Neutrophil (primary cell): Measurements from ENCODE around the gene CCDC190.

Experiments
- H3K27ac ChIP-seq: fragments of 200-600 bp; sonication (generic); 2 replicates; pipeline ENCODE4 v1.5.1; 2016; ENCODE audit warnings: mild to moderate bottlenecking, moderate library complexity
- H3K27me3 ChIP-seq: fragments of 200-600 bp; sonication (generic); 2 replicates; pipeline ENCODE4 v1.6.0; 2016; ENCODE audit warnings: mild to moderate bottlenecking
- H3K36me3 ChIP-seq: fragments of 200-600 bp; sonication (generic); 2 replicates; pipeline ENCODE4 v1.5.1; 2017
- H3K4me1 ChIP-seq, 2 experiments: fragments of 200-600 bp in 1 of 2; sonication (generic) in 1 of 2; 1 replicate in 1 of 2; 2 replicates in 1 of 2; pipeline versions ENCODE4 v1.5.1 to v1.6.1; 2013 to 2016; ENCODE audit warnings: low read depth in 1 of 2, low read length in 1 of 2, mild to moderate bottlenecking in 1 of 2, moderate library complexity in 1 of 2; ENCODE audit not compliant: control insufficient read depth in 1 of 2, insufficient read depth in 1 of 2
- H3K4me3 ChIP-seq, 2 experiments: fragments of 200-600 bp in 1 of 2; sonication (generic) in 1 of 2; 1 replicate in 1 of 2; 2 replicates in 1 of 2; pipeline ENCODE4 v1.5.1; 2013 to 2016; ENCODE audit warnings: low read depth in 1 of 2, low read length in 1 of 2, mild to moderate bottlenecking in 1 of 2, moderate library complexity in 1 of 2
- H3K9me3 ChIP-seq: fragments of 200-600 bp; sonication (generic); 2 replicates; pipeline ENCODE4 v1.5.1; 2016
- CTCF ChIP-seq: fragments of 200-600 bp; sonication (generic); IDR thresholded peaks from 2 replicates; pipeline ENCODE4 v1.5.1; 2016; ENCODE audit warnings: antibody characterized with exemption

The CCDC190 gene

GRCh38 chr1:162855461-162856150 is 5.4 kb downstream of the CCDC190 start:
- TF ChIP-seq CTCF = no peak
- Histone ChIP-seq H3K27ac (no peak overlapping the region), H3K9me3 (no peaks in the 10 kb centered on the region), H3K4me3 (no peak overlapping the region), H3K4me1 (no peaks in the 10 kb centered on the region), H3K36me3 (no peaks in the 10 kb centered on the region), H3K27me3 (peaks cover 12% of the 10 kb centered on the region)

- Histone ChIP-seq H3K27ac (no peak overlapping the region), H3K4me1 (no peaks in the 10 kb centered on the region), H3K9me3 (no peaks in the 10 kb centered on the region), H3K27me3 (peaks cover 12% of the 10 kb centered on the region), H3K4me3 (no peak overlapping the region), H3K36me3 (no peaks in the 10 kb centered on the region)
- TF ChIP-seq CTCF = no peak
These were observed 6.6 kb downstream of the CCDC190 start for GRCh38 chr1:162854245-162854882.

GRCh38 chr1:162851341-162851740 is 9.6 kb downstream of the CCDC190 start:
- Histone ChIP-seq H3K9me3 (no peaks in the 10 kb centered on the region), H3K36me3 (no peaks in the 10 kb centered on the region), H3K4me3 (no peak overlapping the region), H3K27ac (no peak overlapping the region), H3K27me3 (peaks cover 12% of the 10 kb centered on the region), H3K4me1 (no peaks in the 10 kb centered on the region)
- TF ChIP-seq CTCF = no peak

GRCh38 chr1:162849711-162850110 is 11.3 kb downstream of the CCDC190 start:
- no peaks in the 10 kb centered on the region for H3K4me1 ChIP-seq
- H3K4me3 ChIP-seq = no peak overlapping the region
- no peaks in the 10 kb centered on the region for H3K36me3 ChIP-seq
- H3K27me3 ChIP-seq = peaks cover 9% of the 10 kb centered on the region
- TF ChIP-seq CTCF = no peak
- no peaks in the 10 kb centered on the region for H3K9me3 ChIP-seq
- no peak overlapping the region for H3K27ac ChIP-seq

GRCh38 chr1:162847839-162848453 is 13.0 kb downstream of the CCDC190 start:
- H3K4me3 ChIP-seq = no peak overlapping the region
- H3K36me3 ChIP-seq = no peaks in the 10 kb centered on the region
- no peaks in the 10 kb centered on the region for H3K9me3 ChIP-seq
- peaks cover 20% of the 10 kb centered on the region for H3K27me3 ChIP-seq
- TF ChIP-seq CTCF = peak; percentile 80
- no peaks in the 10 kb centered on the region for H3K4me1 ChIP-seq
- H3K27ac ChIP-seq = no peak overlapping the region
